ENCODE results near the gene PXMP4. TPM values are rescaled to one million over a fixed set of nuclear protein-coding genes. Genes with fewer than 3 reads are reported as not detected.

PXMP4 gene
- total and polyA plus RNA-seq, 9 of the 15 experiments (the other 6 are each of a cell fraction or from before 2014, with no cell fraction given), result 4.8 to 29.1 (median 6.8) TPM

GRCh38 chr20:33688938-33689424 lies 31.1 kb downstream of the PXMP4 start (continued):
- TF ChIP-seq THAP7 (CRISPR knock-in tag; IDR thresholded peaks at IDR 0.05) (no peak), ZNF76 (CRISPR knock-in tag; IDR thresholded peaks at IDR 0.05; ENCODE audit: borderline replicate concordance) (no peak), ZBTB5 (IDR thresholded peaks at IDR 0.05) (no peak), GATAD2A (IDR thresholded peaks at IDR 0.05) (peak; percentile 86; the same call in 1 of the 2 replicates), LCOR (CRISPR knock-in tag; IDR thresholded peaks at IDR 0.05) (peak; percentile 43), SAP30 (IDR thresholded peaks at IDR 0.05; ENCODE audit: borderline replicate concordance, insufficient read depth, low read depth, low read length, poor library complexity, severe bottlenecking) (no peak), HDGF (IDR thresholded peaks at IDR 0.05) (0 out of 2 replicates have a peak, but pooled peaks have one; percentile 62), ZNF77 (CRISPR knock-in tag; IDR thresholded peaks at IDR 0.05) (no peak), PHB2 (IDR thresholded peaks at IDR 0.05; ENCODE audit: low read depth) (peak; percentile 63; the same call in 1 of the 2 replicates), ZNF583 (CRISPR knock-in tag; IDR thresholded peaks at IDR 0.05) (no peak), CBFA2T3 (IDR thresholded peaks at IDR 0.05) (peak; percentile 96), CEBPG (CRISPR knock-in tag; IDR thresholded peaks at IDR 0.05) (no peak), CEBPG (tag; conservative IDR thresholded peaks at IDR 0.05 in 1 of 2, IDR thresholded peaks at IDR 0.05 in 1 of 2) (no peak), ZNF592 (IDR thresholded peaks at IDR 0.05) (peak; percentile 51; the same call in 1 of the 2 replicates), ZNF280B (CRISPR knock-in tag; IDR thresholded peaks at IDR 0.05) (no peak), LEF1 (IDR thresholded peaks at IDR 0.05) (peak; percentile 96), CBX8 (IDR thresholded peaks at IDR 0.05; ENCODE audit: borderline replicate concordance, extremely low read depth, low read depth, low read length, poor library complexity, severe bottlenecking) (no peak), UBTF (IDR thresholded peaks at IDR 0.05; ENCODE audit: borderline replicate concordance in 1 of 2, low read depth in 2 of 2, low read length in 2 of 2) (no peak)
